CD4-positive, alpha-beta T cell treated with Interleukin-6 at 100 ng/mL for 8 hours (primary cell): ENCODE measurements around the gene IL15.
"Not testable (repeated sequence)": the region's sequence is repeated elsewhere in the genome, so short reads cannot be mapped to it uniquely, and the experiment has no call there.

Experiments
- DNase-seq: peaks from one replicate; pipeline ENCODE4 v3.0.0-alpha.2; 2020; ENCODE audit warnings: mixed read lengths, low spot score

IL15 gene

GRCh38 chr4:141636082-141636770, at the start of gene IL15:
IL15 (plus strand) TSS chr4:141636583; CDS start chr4:141719465, 82,882 bp downstream.
- DNase-seq: peak; percentile 62

- DNase-seq: no peak
Observed at GRCh38 chr4:141587897-141588296, 48.5 kb upstream of the IL15 start.

GRCh38 chr4:141595531-141595930, 40.9 kb upstream of the IL15 start:
- no peak for DNase-seq

- no peak for DNase-seq
Observed at GRCh38 chr4:141599853-141600252, 36.5 kb upstream of the IL15 start.

- DNase-seq: not testable (repeated sequence)
Observed at GRCh38 chr4:141604683-141605082, 31.7 kb upstream of the IL15 start.

GRCh38 chr4:141605425-141605856, 30.9 kb upstream of the IL15 start:
- no peak for DNase-seq

- no peak for DNase-seq
Observed at GRCh38 chr4:141609243-141609642, 27.1 kb upstream of the IL15 start.

GRCh38 chr4:141610365-141610764, 26.0 kb upstream of the IL15 start:
- DNase-seq: no peak

- DNase-seq: no peak
Observed at GRCh38 chr4:141614878-141615586, 21.4 kb upstream of the IL15 start.

- DNase-seq: not testable (repeated sequence)
Observed at GRCh38 chr4:141615587-141615918, 20.8 kb upstream of the IL15 start.

- DNase-seq: no peak
Observed at GRCh38 chr4:141620715-141621114, 15.7 kb upstream of the IL15 start.

- DNase-seq: no peak
Observed at GRCh38 chr4:141625023-141625422, 11.4 kb upstream of the IL15 start.

- DNase-seq: no peak
Observed at GRCh38 chr4:141630854-141631253, 5.5 kb upstream of the IL15 start.

- DNase-seq: no peak
Observed at GRCh38 chr4:141635736-141636081, 674 bp upstream of the IL15 start.

GRCh38 chr4:141636771-141637460, 533 bp downstream of the IL15 start:
- peak; percentile 7 for DNase-seq

- no peak for DNase-seq
Observed at GRCh38 chr4:141637565-141637964, 1.2 kb downstream of the IL15 start.

GRCh38 chr4:141638230-141638629, 1.8 kb downstream of the IL15 start:
- no peak for DNase-seq

GRCh38 chr4:141640696-141641095, 4.3 kb downstream of the IL15 start:
- DNase-seq: no peak

- no peak for DNase-seq
Observed at GRCh38 chr4:141642063-141642462, 5.7 kb downstream of the IL15 start.

GRCh38 chr4:141642711-141643110, 6.3 kb downstream of the IL15 start:
- no peak for DNase-seq

- no peak for DNase-seq
Observed at GRCh38 chr4:141643557-141643956, 7.2 kb downstream of the IL15 start.

- no peak for DNase-seq
Observed at GRCh38 chr4:141645611-141646340, 9.4 kb downstream of the IL15 start.

GRCh38 chr4:141646969-141647368, 10.6 kb downstream of the IL15 start:
- DNase-seq: no peak
